HFFc6 (cell line): Measurements from ENCODE around the gene SNX5. TPM values are rescaled to one million over a fixed set of nuclear protein-coding genes. Genes with fewer than 3 reads are reported as not detected.

Experiments used
- DNase-seq: peaks from one replicate; pipeline ENCODE4 v3.0.0-alpha.2; 2018
- H3K27ac Mint-ChIP-seq: 2 replicates; pipeline ENCODE4 v1.8.0; 2020; ENCODE audit warnings: mild to moderate bottlenecking, mixed read lengths
- H3K27me3 Mint-ChIP-seq: 2 replicates; pipeline ENCODE4 v1.8.0; 2021; ENCODE audit warnings: mild to moderate bottlenecking, moderate library complexity, mixed read lengths; ENCODE audit not compliant: insufficient read depth
- H3K36me3 Mint-ChIP-seq: 2 replicates; pipeline ENCODE4 v1.8.0; 2021; ENCODE audit warnings: low read depth, mixed read lengths
- H3K4me1 Mint-ChIP-seq: 2 replicates; pipeline ENCODE4 v1.8.0; 2020; ENCODE audit warnings: low read depth, mixed read lengths
- H3K4me3 Mint-ChIP-seq: 2 replicates; pipeline ENCODE4 v1.8.0; 2020; ENCODE audit warnings: mild to moderate bottlenecking, moderate library complexity, mixed read lengths
- H3K9me3 Mint-ChIP-seq: 2 replicates; pipeline ENCODE4 v1.8.0; 2020; ENCODE audit warnings: mild to moderate bottlenecking, mixed read lengths
- CTCF ChIP-seq: fragments of 200-600 bp; sonication (generic); IDR thresholded peaks from 2 replicates; pipeline ENCODE4 v1.5.0; 2021; ENCODE audit warnings: antibody characterized with exemption, mild to moderate bottlenecking
- total RNA-seq, 6 experiments: library from RNA; stranded (reverse); fragmentation: NEBNext Ultra II Directional; extraction: Animal tissue kit (Norgen Biotek cat#: 25700); gene quantifications; 2 replicates in 1 of 6; 3 replicates in 5 of 6; pipeline ENCODE4 v1.2.3, GENCODE V29; 2021

SNX5 gene
- total RNA-seq, 6 experiments from 2014 or later, result 69.6 to 97.5 (median 81.8) TPM

GRCh38 chr20:17941826-17942196, 26.8 kb downstream of the SNX5 start:
- no peak for DNase-seq
- H3K27ac Mint-ChIP-seq, result no peak overlapping the region
- peaks cover 32% of the 10 kb centered on the region for H3K4me1 Mint-ChIP-seq
- no peak for TF ChIP-seq CTCF
- no peaks in the 10 kb centered on the region; the same call in 1 of the 2 replicates for H3K27me3 Mint-ChIP-seq
- H3K36me3 Mint-ChIP-seq, result peaks cover 49% of the 10 kb centered on the region
- no peaks in the 10 kb centered on the region for H3K9me3 Mint-ChIP-seq
- no peak overlapping the region for H3K4me3 Mint-ChIP-seq

GRCh38 chr20:17941087-17941825, 27.3 kb downstream of the SNX5 start:
- peaks cover 37% of the 10 kb centered on the region for H3K4me1 Mint-ChIP-seq
- no peak overlapping the region for H3K4me3 Mint-ChIP-seq
- H3K36me3 Mint-ChIP-seq, result peaks cover 43% of the 10 kb centered on the region
- no peaks in the 10 kb centered on the region; the same call in 1 of the 2 replicates for H3K27me3 Mint-ChIP-seq
- no peak for TF ChIP-seq CTCF
- H3K27ac Mint-ChIP-seq, result no peak overlapping the region
- DNase-seq, result no peak
- H3K9me3 Mint-ChIP-seq, result no peaks in the 10 kb centered on the region

- peaks cover 42% of the 10 kb centered on the region for H3K4me1 Mint-ChIP-seq
- no peaks in the 10 kb centered on the region; the same call in 1 of the 2 replicates for H3K27me3 Mint-ChIP-seq
- peaks cover 39% of the 10 kb centered on the region for H3K36me3 Mint-ChIP-seq
- H3K27ac Mint-ChIP-seq, result peak overlapping the region; percentile 57
- DNase-seq, result no peak
- H3K4me3 Mint-ChIP-seq, result no peak overlapping the region
- TF ChIP-seq CTCF, result no peak
- no peaks in the 10 kb centered on the region for H3K9me3 Mint-ChIP-seq
Measured at GRCh38 chr20:17940224-17940971, 28.2 kb downstream of the SNX5 start.

- peaks cover 42% of the 10 kb centered on the region for H3K4me1 Mint-ChIP-seq
- peaks cover 33% of the 10 kb centered on the region for H3K36me3 Mint-ChIP-seq
- DNase-seq, result no peak
- TF ChIP-seq CTCF, result no peak
- H3K27me3 Mint-ChIP-seq, result no peaks in the 10 kb centered on the region; the same call in 1 of the 2 replicates
- H3K9me3 Mint-ChIP-seq, result no peaks in the 10 kb centered on the region
- H3K4me3 Mint-ChIP-seq, result no peak overlapping the region
- peak overlapping the region; percentile 57 for H3K27ac Mint-ChIP-seq
Measured at GRCh38 chr20:17939622-17940223, 28.9 kb downstream of the SNX5 start.

- Mint-ChIP-seq H3K9me3 (no peaks in the 10 kb centered on the region), H3K36me3 (peaks cover 31% of the 10 kb centered on the region), H3K4me1 (peaks cover 42% of the 10 kb centered on the region), H3K4me3 (no peak overlapping the region), H3K27ac (peak overlapping the region; percentile 57), H3K27me3 (no peaks in the 10 kb centered on the region)
- TF ChIP-seq CTCF, result peak; percentile 89
- peak; percentile 49 for DNase-seq
Measured at GRCh38 chr20:17938871-17939619, 29.5 kb downstream of the SNX5 start.
